Islet precursor cell (in vitro differentiated cells): Measurements from ENCODE around the gene TMEM54.

ENCODE experiments used
- DNase-seq: peaks from one replicate; pipeline ENCODE4 v3.0.0-alpha.2; 2018

Gene TMEM54

DNA sequence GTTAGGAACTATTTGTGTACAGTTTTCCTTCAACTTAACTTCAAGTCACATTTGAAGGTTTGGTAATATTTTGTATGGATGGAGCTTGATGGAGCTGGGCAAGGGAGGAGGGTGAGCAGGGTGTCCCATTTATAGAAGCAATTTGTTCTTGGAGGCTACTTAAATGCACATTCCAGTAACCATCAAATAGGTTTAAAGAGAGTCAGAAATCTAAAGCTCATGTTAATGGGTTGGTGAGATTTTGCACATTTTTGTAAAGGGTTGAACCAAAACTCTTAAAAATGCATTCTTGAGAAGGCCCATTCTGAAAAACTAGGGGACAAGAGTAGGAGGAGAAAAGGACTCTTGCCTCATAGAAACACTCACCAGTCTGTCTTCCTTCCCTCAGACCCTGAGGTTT is 40.6 kb downstream of the TMEM54 start:
- DNase-seq: no peak

DNA sequence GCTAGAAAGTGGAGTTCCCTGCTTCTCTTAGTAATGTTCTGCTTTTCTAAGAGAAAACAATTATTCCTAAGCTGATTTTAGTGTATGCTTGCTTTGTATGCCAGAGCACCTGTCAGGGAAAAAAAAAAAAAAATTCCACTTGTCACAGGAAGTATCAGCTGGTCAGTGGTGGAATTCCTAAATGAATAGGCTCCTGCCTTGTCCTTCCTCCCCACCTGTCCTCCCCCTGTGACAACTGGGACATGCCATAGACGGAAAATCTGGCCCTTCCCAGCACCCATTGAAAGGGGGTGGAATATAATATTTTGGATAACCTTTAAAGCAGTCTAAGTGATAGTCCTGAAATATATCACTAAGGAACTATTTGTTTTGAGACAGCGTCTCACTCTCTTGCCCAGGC is 41.3 kb downstream of the TMEM54 start:
- no peak for DNase-seq

DNA sequence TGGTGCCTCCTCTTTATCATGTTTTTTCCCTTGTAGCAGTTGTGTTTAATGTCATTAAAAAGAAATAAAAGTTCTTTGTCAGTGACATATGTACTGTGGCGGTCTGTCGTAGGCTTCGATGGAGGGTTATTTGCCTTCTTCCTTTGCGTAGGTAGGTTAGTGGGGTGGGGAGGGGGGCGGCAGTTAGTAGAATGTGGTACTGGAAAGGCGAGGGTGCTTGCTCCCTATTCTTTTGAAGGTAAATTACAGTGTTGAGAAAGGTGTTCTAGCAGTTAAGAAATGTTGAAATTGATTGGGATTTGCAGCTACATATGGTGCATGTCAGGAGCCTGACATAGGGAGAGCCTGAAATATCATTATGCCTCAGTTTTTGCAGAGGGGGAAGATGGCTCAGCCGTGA is 42.4 kb downstream of the TMEM54 start:
- no peak for DNase-seq

DNA sequence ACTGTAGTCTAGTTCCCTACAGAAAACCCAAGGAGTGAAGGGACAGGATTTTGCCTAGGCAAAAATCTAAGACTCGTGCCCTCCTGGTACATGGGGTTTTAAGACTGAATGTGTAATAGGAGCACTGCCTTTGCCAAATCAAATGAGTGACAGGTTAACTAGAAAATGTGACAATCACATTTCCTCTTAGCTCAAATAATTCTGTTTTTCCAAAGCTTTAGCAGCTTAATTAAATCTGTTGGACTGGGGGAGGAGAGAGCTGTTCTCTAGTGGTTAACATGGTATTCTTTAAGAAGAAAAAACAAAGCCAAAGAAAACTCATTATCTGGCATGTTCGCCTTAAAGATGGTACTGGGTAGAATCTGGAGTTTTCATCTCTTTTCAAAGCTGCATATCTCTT is 43.1 kb downstream of the TMEM54 start:
- DNase-seq: no peak

GRCh38 chr1:32855861-32856617 is 45.1 kb downstream of the TMEM54 start:
- no peak for DNase-seq

DNA sequence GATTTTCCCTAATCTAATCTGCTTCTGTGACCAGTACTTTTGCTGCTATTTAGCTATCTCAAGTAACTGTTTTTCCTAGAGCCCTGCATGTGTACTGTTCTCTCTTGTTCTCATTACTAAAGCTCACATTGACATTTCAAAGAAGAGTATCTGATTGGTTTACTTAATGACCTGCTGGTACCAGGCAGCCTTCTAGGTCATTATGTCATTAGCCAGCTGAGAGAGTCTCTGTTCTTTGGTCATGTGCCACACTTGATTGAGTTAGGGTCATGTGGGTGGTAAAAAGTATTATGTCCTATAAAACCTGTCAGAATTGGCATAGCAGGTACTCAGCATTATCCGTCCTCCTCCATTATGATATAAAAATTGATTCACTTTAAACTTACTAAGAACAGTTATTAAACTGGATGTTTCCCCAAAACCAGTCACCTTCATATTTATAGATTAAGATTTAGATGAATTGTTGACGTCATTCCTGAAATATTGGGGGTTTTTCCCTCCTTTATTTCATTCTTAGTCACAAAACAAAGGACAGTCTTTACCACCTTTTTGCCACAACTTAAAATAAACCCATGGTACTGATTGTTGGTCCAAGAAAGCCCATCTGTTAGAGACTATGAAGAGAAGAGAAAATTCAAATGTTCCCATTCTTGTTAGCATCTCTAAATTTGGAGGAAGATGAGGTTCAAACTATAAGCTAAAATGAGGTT is 52.7 kb downstream of the TMEM54 start:
- no peak for DNase-seq
